Heart left ventricle (tissue), 13 donors: ENCODE results near the gene RHOT2.

Source experiments
- CTCF ChIP-seq, 12 donors: fragments of 200-600 bp; sonication (generic) in 4 of 12; IDR thresholded peaks; one replicate each; pipeline versions ENCODE4 v1.5.0 to v1.8.0; 2018 to 2022; ENCODE audit warnings: antibody characterized with exemption in 12 of 12, mild to moderate bottlenecking in 5 of 12
- POLR2A ChIP-seq, 2 donors: fragments of 450-650 bp; IDR thresholded peaks; one replicate each; pipeline ENCODE4 v1.6.1; 2017; ENCODE audit warnings: antibody characterized with exemption in 2 of 2, mild to moderate bottlenecking in 2 of 2, moderate library complexity in 2 of 2
- donor health status: ischemic (EF 13 %, LVEDD 7.1; RV severe dilation, severe dysfunction).
- donor health status: DM: no; HTN: yes; CAD: no.
- donor health status: DM: no; HTN: no; CAD: no.
- donor health status: ischemic (EF 25% LVEDD 6.9; RV normal size, moderate dysfunction).
- donor health status: ischemic (EF 25% LVEDD 5.7; RV mildly dilated, moderate dysfunction).
- donor health status: ischemic (EF 35%, LVEDD 5.7; RV mildly dilated, moderate dysfunction).
- donor health status: nonischemic (EF 11% LVEDD 7.7; RV severe dilation, severe dysfunction).
- donor health status: DM: yes; HTN: yes; CAD: no.
- donor health status: PGD.
- donor health status: ischemic (EF 29% LVEDD 5.4; RV normal size, mild dysfunction).
- donor health status: nonischemic (EF 23%, LVEDD 6.1; RV moderate dilation, normal function).

GRCh38 chr16:625117-625976 lies 42.6 kb upstream of the RHOT2 start:
- TF ChIP-seq CTCF (IDR thresholded peaks at IDR 0.05) = no peak
- TF ChIP-seq POLR2A (IDR thresholded peaks at IDR 0.05) = no peak
